ENCODE data around the gene PPP1R26. TPM values are rescaled to one million over a fixed set of nuclear protein-coding genes. Genes with fewer than 3 reads are reported as not detected.
"Not testable (repeated sequence)": the region's sequence is repeated elsewhere in the genome, so short reads cannot be mapped to it uniquely, and the experiment has no call there.

The PPP1R26 gene
- total RNA-seq, 1 donor from 2014 or later, result 10.6 TPM

DNA sequence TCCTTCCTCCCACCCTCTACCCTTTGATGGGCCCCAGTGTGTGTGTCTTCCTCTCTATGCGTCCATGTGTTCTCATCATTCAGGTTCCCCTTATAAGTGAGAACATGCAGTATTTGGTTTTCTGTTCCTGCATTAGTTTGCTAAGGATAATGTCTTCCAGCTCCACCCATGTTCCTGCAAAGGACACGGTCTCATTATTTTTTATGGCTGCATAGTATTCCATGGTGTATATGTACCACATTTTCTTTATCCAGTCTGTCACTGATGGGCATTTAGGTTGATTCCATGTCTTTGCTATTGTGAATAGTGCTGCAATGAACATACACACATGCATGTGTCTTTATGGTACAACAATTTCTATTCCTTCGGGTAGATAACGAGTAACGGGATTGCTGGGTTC is 21.1 kb upstream of the PPP1R26 start:
- not testable (repeated sequence) for DNase-seq (ENCODE audit: low spot score)

GRCh38 chr9:135461936-135462335 is 17.6 kb upstream of the PPP1R26 start:
- no peak for DNase-seq (ENCODE audit: low spot score)

DNA sequence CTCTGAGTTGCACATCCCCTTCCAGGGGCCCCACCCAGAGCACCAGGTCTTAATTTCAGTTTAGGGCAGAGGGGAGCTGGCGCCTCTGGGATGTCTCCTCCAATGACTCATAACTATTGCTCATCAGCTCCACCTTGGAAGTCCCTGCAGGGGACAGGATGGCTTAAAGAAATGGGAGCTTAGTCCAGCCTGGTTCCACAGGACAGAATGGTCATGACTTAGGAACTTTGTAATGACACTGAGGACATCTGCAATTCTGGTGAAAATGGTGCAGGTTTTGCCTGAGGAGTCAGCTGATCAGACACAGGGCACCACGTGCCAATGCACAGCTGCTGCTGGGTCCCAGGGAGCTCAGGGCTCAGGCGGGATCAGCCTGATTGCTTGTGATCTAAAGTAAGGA is 16.4 kb upstream of the PPP1R26 start:
- no peak for DNase-seq (ENCODE audit: low spot score)

DNA sequence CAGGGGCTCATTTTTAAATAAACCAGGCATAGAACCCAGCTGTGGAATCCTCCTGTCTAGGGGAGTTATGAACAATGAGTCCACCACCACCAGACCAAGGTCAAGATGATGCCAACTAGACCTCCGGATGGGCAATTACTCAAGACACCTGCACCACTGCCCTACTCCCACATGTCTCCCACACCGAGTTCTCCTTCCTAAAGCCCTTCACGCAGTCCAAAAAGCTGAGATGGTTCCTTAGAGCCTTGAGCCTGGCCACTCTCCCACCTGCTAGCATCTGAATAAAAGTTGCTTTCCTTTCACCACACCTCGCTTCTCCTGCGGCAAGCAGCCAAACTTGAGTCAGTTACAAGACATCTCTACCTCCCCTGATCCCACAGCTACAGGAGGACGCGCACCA is 15.4 kb upstream of the PPP1R26 start:
- no peak for DNase-seq (ENCODE audit: low spot score)

- no peak for DNase-seq (ENCODE audit: low spot score)
These were observed 10.6 kb upstream of the PPP1R26 start for GRCh38 chr9:135468854-135469521.

DNA sequence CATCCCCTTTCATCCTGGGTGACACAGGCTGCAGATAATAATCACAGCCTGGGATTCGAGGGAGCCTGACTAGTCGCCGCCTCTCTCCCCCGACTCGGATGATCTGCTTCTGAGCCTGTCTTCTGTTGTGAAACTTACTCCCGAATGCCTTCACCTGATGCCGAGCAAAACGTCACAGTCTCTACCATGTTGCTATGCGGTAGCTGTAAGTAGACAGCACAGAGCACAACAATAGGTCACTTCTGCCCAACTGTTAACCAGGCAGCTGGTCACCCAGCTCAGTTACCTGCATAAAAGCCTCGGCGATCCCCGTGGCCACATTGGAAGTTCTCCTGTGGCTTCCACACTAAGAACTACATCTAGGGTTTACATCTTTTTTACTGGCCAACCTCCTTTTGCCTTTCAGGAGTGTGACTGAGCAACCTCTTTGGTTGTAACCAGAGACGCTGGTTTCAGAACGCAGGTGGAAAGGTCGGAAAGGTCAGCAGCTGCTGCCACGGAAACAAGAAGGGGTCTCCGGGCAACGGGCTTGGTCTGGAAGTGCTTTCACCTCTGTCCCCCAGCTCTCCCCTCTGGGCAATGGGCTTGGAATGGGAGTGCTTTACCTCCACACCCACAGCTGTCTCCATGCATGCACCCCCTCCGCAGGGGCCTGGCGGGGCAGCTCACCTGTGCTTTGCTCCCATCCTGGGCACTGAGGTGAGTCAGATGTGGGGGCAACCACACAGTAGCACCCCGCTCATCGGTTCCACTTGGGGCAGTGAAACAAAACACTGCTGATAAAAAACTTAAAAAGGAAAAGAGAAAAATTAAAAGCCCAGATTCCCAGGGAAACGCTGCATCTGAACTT is 7.6 kb upstream of the PPP1R26 start:
- DNase-seq (ENCODE audit: low spot score), result no peak

GRCh38 chr9:135473972-135474543 is 5.5 kb upstream of the PPP1R26 start:
- DNase-seq (ENCODE audit: low spot score), result no peak

GRCh38 chr9:135474915-135475314 is 4.7 kb upstream of the PPP1R26 start:
- no peak for DNase-seq (ENCODE audit: low spot score)

DNA sequence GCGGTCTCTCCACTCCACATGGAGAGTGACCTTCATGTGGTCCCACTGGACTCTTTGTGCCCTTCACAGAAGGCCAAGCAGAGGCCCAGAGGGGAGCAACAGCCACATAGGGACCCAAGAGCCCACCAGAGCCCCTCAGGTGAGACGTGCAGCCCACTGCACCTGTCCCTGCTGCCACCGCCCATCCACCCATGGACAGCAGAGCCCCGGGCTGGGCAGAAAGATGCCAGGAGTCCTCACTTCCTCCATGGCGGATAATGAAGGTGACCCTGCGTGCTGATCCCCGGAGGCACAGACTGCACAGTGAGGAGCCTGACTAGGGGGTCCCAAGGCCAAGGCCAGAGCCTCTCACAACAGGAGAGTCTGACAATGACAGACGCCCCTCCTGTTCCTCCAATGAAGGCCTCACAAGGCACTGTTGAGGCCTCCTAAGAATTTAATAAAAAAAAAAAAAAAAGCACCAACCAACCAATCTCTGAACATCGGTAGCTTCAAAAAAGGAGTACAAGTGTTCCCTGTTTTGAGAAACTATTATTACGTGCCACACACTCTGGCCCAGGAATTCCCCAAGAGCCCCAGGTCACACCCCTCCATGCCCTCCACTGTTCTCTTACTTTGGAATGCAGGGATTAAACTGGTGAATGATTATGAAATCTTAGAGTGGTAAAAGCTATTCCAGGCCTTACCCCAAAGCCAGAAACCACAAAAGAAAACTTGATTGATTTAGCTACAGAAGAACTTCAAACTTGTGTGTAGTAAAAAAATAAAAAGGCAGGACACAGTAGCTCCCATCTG is 2.8 kb upstream of the PPP1R26 start:
- no peak for DNase-seq (ENCODE audit: low spot score)

DNA sequence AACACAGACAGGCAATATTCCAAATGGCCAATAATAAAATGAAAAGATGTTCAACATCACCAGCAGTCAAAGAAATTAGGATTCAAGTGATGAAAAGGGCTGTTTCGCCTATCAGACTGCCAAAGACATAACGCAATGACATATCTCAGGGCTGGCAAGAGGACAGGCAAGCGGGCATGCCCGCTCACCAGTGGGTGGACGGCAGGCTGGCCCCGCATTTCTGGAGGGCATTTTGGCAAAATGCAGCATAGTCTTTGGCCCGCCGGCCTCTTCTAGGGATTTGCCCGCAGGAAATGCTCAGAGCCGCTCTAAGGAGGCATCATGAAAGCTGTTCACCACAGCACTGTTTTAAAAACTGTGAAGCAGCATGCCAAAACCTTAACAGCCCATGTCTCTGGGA is 1.4 kb upstream of the PPP1R26 start:
- no peak for DNase-seq (ENCODE audit: low spot score)

- DNase-seq (ENCODE audit: low spot score), result no peak
These were observed 633 bp upstream of the PPP1R26 start for GRCh38 chr9:135478829-135479468.

GRCh38 chr9:135480071-135480939 is 723 bp downstream of the PPP1R26 start:
- no peak for DNase-seq (ENCODE audit: low spot score)

- no peak for DNase-seq (ENCODE audit: low spot score)
These were observed 1.3 kb downstream of the PPP1R26 start for GRCh38 chr9:135480940-135481310.

DNA sequence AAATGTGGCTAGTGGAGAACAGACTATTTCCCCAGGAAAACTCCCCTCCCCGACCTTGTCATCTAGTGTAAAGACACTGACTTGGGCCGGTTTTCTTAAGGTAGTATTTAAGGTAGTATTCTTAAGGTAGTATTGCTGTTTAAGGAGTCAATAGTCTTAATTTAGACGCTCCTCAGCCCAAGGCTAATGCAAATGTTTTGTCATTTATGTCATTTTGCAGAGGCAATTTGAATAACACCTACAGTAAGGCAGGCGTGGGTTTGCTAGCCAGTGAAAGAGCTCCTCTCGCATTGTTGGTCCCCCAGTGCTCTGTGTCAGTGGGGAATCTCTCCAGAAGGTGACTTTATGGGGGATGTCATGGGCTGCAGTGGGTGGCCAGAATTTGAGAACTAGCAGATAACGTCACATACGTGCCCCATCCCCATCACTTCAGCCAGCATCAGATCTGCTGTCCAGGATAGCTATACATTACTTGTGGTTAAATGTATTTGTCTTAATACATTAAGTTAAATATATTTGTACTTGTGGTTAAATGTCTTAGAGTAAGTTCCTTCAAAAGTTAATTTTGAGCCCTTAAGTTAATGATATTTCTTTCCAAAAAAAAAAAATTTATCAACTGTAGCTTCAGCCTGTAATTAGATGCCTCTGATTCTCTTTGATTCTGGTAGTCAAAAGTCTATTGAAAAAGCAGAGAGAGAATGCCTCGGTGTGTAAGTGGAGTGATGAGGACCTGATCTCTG is 2.6 kb downstream of the PPP1R26 start:
- DNase-seq (ENCODE audit: low spot score), result no peak

GRCh38 chr9:135484460-135485277 is 5.1 kb downstream of the PPP1R26 start:
- no peak for DNase-seq (ENCODE audit: low spot score)

DNA sequence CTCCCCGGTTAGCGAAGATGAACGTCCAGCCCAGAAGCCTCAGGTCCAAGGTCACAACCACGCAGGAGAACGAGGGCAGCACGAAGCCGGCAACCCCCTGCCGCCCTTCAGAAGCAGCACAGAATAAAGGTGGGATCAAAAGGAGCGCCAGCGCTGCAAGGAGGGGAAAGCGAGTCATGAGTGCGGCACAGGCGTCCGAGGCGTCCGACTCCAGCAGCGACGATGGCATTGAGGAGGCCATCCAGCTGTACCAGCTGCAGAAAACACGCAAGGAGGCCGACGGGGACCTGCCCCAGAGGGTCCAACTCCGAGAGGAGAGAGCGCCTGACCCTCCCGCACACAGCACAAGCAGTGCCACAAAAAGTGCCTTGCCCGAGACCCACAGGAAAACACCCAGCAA is 5.8 kb downstream of the PPP1R26 start:
- no peak for DNase-seq (ENCODE audit: low spot score)

- DNase-seq (ENCODE audit: low spot score), result no peak
These were observed 6.2 kb downstream of the PPP1R26 start for GRCh38 chr9:135485832-135486231.

- no peak for DNase-seq (ENCODE audit: low spot score)
These were observed 6.9 kb downstream of the PPP1R26 start for GRCh38 chr9:135486267-135487065.

Measured in mesenteric fat pad (tissue), 1 donor.